Gastroesophageal sphincter (tissue), 4 donors: Measurements from ENCODE around the gene IL17B. TPM values are rescaled to one million over a fixed set of nuclear protein-coding genes. Genes with fewer than 3 reads are reported as not detected.

Experiments used
- ATAC-seq: fragments of 150-250 bp; one replicate; pipeline ENCODE4 v1.9.1; 2016; ENCODE audit warnings: mild to moderate bottlenecking, moderate library complexity
- H3K27ac ChIP-seq, 4 donors: fragments of 200-600 bp; sonication (generic) in 3 of 4; 1 replicate in 3 of 4; 2 replicates in 1 of 4; pipeline ENCODE4 v1.5.1; 2016 to 2019
- H3K27me3 ChIP-seq: fragments of 200-600 bp; sonication (generic); one replicate; pipeline ENCODE4 v1.5.1; 2019
- H3K36me3 ChIP-seq, 2 donors: fragments of 200-600 bp; sonication (generic); one replicate each; pipeline ENCODE4 v1.5.1; 2019; ENCODE audit warnings: control low read depth in 1 of 2
- H3K4me1 ChIP-seq, 3 donors: fragments of 200-600 bp; sonication (generic); 1 replicate in 2 of 3; 2 replicates in 1 of 3; pipeline ENCODE4 v1.5.1; 2016 to 2019; ENCODE audit warnings: control low read depth in 2 of 3
- H3K4me3 ChIP-seq, 2 donors: fragments of 200-600 bp; sonication (generic); one replicate each; pipeline ENCODE4 v1.5.1; 2019; ENCODE audit warnings: mild to moderate bottlenecking in 1 of 2, moderate library complexity in 1 of 2
- H3K9me3 ChIP-seq, 3 donors: fragments of 200-600 bp; sonication (generic); one replicate each; pipeline ENCODE4 v1.5.1; 2017 to 2019; ENCODE audit warnings: control low read depth in 2 of 3
- EP300 ChIP-seq: sonication (generic); formaldehyde crosslinking; IDR thresholded peaks from one replicate; pipeline ENCODE4 v1.6.1; 2017; ENCODE audit warnings: antibody characterized with exemption, mild to moderate bottlenecking
- POLR2A ChIP-seq, 2 donors: fragments of 450-650 bp; IDR thresholded peaks; one replicate each; pipeline ENCODE4 v1.6.1; 2017; ENCODE audit warnings: antibody characterized with exemption in 2 of 2, mild to moderate bottlenecking in 2 of 2, moderate library complexity in 1 of 2
- POLR2AphosphoS5 ChIP-seq: sonication (generic); formaldehyde crosslinking; IDR thresholded peaks from one replicate; pipeline ENCODE4 v1.6.1; 2017; ENCODE audit warnings: antibody characterized with exemption
- WGBS, 2 donors: methylation state at CpG; one replicate each; pipeline ENCODE4 v1.1.5; 2018; ENCODE audit warnings: low coverage in 1 of 2; 5-methylcytosine and 5-hydroxymethylcytosine counted together
- total RNA-seq, 4 donors: library from RNA; depleted of rRNA; stranded (reverse); fragments of >200 nt; gene quantifications; one replicate each; pipeline ENCODE4 v1.1.0, GENCODE V29; 2016
- TF ChIP-seq, protein P1 (sequence below), 4 experiments: fragments of 200-600 bp in 2 of 4; fragments of 450-650 bp in 2 of 4; sonication (generic) in 1 of 4; IDR thresholded peaks; one replicate each; pipeline ENCODE4 v1.5.1; 2017 to 2019; ENCODE audit warnings: antibody characterized with exemption in 4 of 4, mild to moderate bottlenecking in 2 of 4, moderate library complexity in 2 of 4

IL17B gene
- total RNA-seq, 4 donors from 2014 or later = 2.3 to 7.2 (median 4.0) TPM

- Histone ChIP-seq H3K9me3 (no peaks in the 10 kb centered on the region), H3K27ac (peak overlapping the region; percentile 35 to 93 (median 74)), H3K4me3 (no peak overlapping the region), H3K27me3 (no peaks in the 10 kb centered on the region), H3K4me1 (peaks cover 0 to 68% (median 10%) of the 10 kb centered on the region in 3 donors), H3K36me3 (no peaks in the 10 kb centered on the region)
- WGBS, 2 donors = 100% methylated on average over 1 of the region's 3 CpGs; no CpG with 5 or more reads in 1 of the 2 donors
- no peak for ATAC-seq
- TF ChIP-seq EP300 (no peak), POLR2AphosphoS5 (no peak), POLR2A (IDR thresholded peaks at IDR 0.05) (no peak)
- TF ChIP-seq, protein P1, sequence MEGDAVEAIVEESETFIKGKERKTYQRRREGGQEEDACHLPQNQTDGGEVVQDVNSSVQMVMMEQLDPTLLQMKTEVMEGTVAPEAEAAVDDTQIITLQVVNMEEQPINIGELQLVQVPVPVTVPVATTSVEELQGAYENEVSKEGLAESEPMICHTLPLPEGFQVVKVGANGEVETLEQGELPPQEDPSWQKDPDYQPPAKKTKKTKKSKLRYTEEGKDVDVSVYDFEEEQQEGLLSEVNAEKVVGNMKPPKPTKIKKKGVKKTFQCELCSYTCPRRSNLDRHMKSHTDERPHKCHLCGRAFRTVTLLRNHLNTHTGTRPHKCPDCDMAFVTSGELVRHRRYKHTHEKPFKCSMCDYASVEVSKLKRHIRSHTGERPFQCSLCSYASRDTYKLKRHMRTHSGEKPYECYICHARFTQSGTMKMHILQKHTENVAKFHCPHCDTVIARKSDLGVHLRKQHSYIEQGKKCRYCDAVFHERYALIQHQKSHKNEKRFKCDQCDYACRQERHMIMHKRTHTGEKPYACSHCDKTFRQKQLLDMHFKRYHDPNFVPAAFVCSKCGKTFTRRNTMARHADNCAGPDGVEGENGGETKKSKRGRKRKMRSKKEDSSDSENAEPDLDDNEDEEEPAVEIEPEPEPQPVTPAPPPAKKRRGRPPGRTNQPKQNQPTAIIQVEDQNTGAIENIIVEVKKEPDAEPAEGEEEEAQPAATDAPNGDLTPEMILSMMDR (IDR thresholded peaks at IDR 0.05) = no peak
Observed at GRCh38 chr5:149372932-149373331, 6.2 kb downstream of the IL17B start.

GRCh38 chr5:149372076-149372795 lies 6.9 kb downstream of the IL17B start:
- Histone ChIP-seq H3K36me3 (no peaks in the 10 kb centered on the region), H3K27ac (peak overlapping the region; percentile 35 to 93 (median 74)), H3K9me3 (no peaks in the 10 kb centered on the region), H3K4me1 (peaks cover 0 to 73% (median 13%) of the 10 kb centered on the region in 3 donors), H3K4me3 (no peak overlapping the region), H3K27me3 (no peaks in the 10 kb centered on the region)
- TF ChIP-seq POLR2AphosphoS5 (peak; percentile 34), EP300 (no peak)
- TF ChIP-seq, protein P1 (IDR thresholded peaks at IDR 0.05) = no peak
- peak; percentile 15 for ATAC-seq
- WGBS, 2 donors = 33 to 37% methylated on average over 1 to 3 of the region's 4 CpGs

DNA sequence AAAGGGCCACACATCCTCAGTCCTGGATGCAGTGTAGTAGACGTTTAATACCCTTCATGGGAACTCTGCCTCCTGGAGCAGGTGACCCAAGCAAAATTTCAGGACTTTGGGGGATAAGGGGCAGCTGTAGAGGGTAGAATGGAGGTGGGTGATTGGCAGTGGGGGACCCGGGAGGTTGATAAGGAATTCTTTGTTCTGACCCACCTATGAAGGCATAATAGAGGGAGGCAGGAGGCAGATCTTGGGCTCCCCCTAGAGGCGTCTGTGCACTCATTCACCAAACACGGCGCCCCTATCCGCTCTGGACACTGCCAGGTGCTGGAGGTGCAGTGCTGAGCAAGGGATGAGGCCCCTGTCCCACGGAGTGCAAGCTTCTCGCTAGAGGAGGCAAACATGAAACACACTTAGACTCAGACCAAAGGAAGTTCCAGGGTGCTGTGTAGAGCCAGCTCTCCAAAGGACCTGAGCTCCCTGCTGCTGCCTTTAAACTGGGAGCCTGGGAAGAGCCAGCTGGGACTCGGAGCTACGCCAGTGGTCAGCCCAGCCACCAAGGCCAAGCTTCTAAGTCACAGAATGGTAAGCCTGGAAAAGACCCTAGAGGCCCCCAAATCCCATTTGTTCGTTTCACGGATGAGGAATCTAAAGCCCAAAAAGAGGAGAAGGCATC lies 7.7 kb downstream of the IL17B start:
- WGBS, 2 donors = 47 to 83% methylated on average over 1 to 10 of the region's 12 CpGs
- Histone ChIP-seq H3K36me3 (no peaks in the 10 kb centered on the region), H3K9me3 (no peaks in the 10 kb centered on the region), H3K27ac (peak overlapping the region; percentile 35 to 93 (median 74)), H3K4me1 (peaks cover 0 to 77% (median 13%) of the 10 kb centered on the region in 3 donors), H3K4me3 (no peak overlapping the region), H3K27me3 (no peaks in the 10 kb centered on the region)
- ATAC-seq = peak; percentile 48
- no peak for TF ChIP-seq EP300
- TF ChIP-seq, protein P1 (IDR thresholded peaks at IDR 0.05) = peak in 3 of 4 experiments; percentile 61 to 73 (median 62)

GRCh38 chr5:149370878-149371277 lies 8.2 kb downstream of the IL17B start:
- no peaks in the 10 kb centered on the region for H3K36me3 ChIP-seq
- H3K9me3 ChIP-seq = no peaks in the 10 kb centered on the region
- 83 to 90% methylated on average over 2 of the region's 2 CpGs for WGBS, 2 donors
- peaks cover 0 to 77% (median 13%) of the 10 kb centered on the region in 3 donors for H3K4me1 ChIP-seq
- no peak overlapping the region for H3K4me3 ChIP-seq
- peak overlapping the region in 3 of 4 donors; percentile 72 to 93 (median 75) for H3K27ac ChIP-seq
- ATAC-seq = no peak
- TF ChIP-seq POLR2AphosphoS5 = no peak
- TF ChIP-seq EP300 = no peak
- no peak for TF ChIP-seq POLR2A (IDR thresholded peaks at IDR 0.05)
- no peaks in the 10 kb centered on the region for H3K27me3 ChIP-seq

GRCh38 chr5:149367972-149368645 lies 11.0 kb downstream of the IL17B start:
- no peaks in the 10 kb centered on the region for H3K36me3 ChIP-seq
- H3K27me3 ChIP-seq = no peaks in the 10 kb centered on the region
- ATAC-seq = no peak
- H3K4me1 ChIP-seq = peaks cover 0 to 53% (median 13%) of the 10 kb centered on the region in 3 donors
- TF ChIP-seq, protein P1 (IDR thresholded peaks at IDR 0.05) = no peak
- TF ChIP-seq POLR2AphosphoS5 = no peak
- no peak for TF ChIP-seq EP300
- no peak for TF ChIP-seq POLR2A (IDR thresholded peaks at IDR 0.05)
- 64% methylated on average over 12 of the region's 22 CpGs; no CpG with 5 or more reads in 1 of the 2 donors for WGBS, 2 donors
- H3K4me3 ChIP-seq = no peak overlapping the region
- H3K27ac ChIP-seq = peak overlapping the region in 3 of 4 donors; percentile 73 to 75 (median 73)
- H3K9me3 ChIP-seq = no peaks in the 10 kb centered on the region
